Sigmoid colon (tissue), 7 donors: Measurements from ENCODE around the gene NAA35. TPM values are rescaled to one million over a fixed set of nuclear protein-coding genes. Genes with fewer than 3 reads are reported as not detected.

Experiments used
- DNase-seq: peaks from one replicate; pipeline ENCODE4 v3.0.0-alpha.2; 2019
- H3K27ac ChIP-seq, 4 donors: fragments of 200-600 bp; sonication (generic); one replicate each; pipeline ENCODE4 v1.5.1; 2016 to 2019; ENCODE audit warnings: mild to moderate bottlenecking in 1 of 4
- H3K27me3 ChIP-seq, 3 donors: fragments of 200-600 bp; sonication (generic); one replicate each; pipeline ENCODE4 v1.5.1; 2019; ENCODE audit warnings: mild to moderate bottlenecking in 1 of 3
- H3K36me3 ChIP-seq, 4 donors: fragments of 200-600 bp; sonication (generic); one replicate each; pipeline ENCODE4 v1.5.1; 2016 to 2019
- H3K4me1 ChIP-seq, 4 donors: fragments of 200-600 bp; sonication (generic); one replicate each; pipeline ENCODE4 v1.5.1; 2017 to 2019
- H3K4me3 ChIP-seq, 4 donors: fragments of 200-600 bp; sonication (generic); one replicate each; pipeline ENCODE4 v1.5.1; 2017 to 2019; ENCODE audit warnings: mild to moderate bottlenecking in 2 of 4, moderate library complexity in 1 of 4
- H3K9me3 ChIP-seq, 4 donors: fragments of 200-600 bp in 3 of 4; sonication (generic) in 3 of 4; one replicate each; pipeline versions ENCODE4 v1.5.1 to v1.6.1; 2013 to 2019
- EP300 ChIP-seq, 4 donors: sonication (generic); formaldehyde crosslinking; IDR thresholded peaks; one replicate each; pipeline ENCODE4 v1.6.1; 2017; ENCODE audit warnings: antibody characterized with exemption in 4 of 4
- POLR2A ChIP-seq, 2 donors: fragments of 450-650 bp; IDR thresholded peaks; one replicate each; pipeline ENCODE4 v1.6.1; 2016; ENCODE audit warnings: antibody characterized with exemption in 2 of 2, mild to moderate bottlenecking in 2 of 2, moderate library complexity in 2 of 2
- POLR2AphosphoS5 ChIP-seq, 4 donors: sonication (generic); formaldehyde crosslinking; IDR thresholded peaks; one replicate each; pipeline ENCODE4 v1.6.1; 2017; ENCODE audit warnings: antibody characterized with exemption in 4 of 4
- WGBS, 2 donors: extraction: QIAGEN DNeasy Blood & Tissue Kit; methylation state at CpG; one replicate each; pipeline ENCODE4 v1.1.7; 2013; 5-methylcytosine and 5-hydroxymethylcytosine counted together
- intact Hi-C: fragments of 100-400 bp; cut with DNase I; formaldehyde crosslinking; loops from one replicate; pipeline ENCODE4 v1.15.1; 2023
- polyA plus RNA-seq, 3 donors: library from polyadenylated mRNA; stranded (reverse); fragments of 200-250 nt; gene quantifications; one replicate each; pipeline ENCODE4 v1.2.3, GENCODE V29; 2013
- total RNA-seq, 4 donors: library from RNA; depleted of rRNA; stranded (reverse); fragments of >200 nt; gene quantifications; one replicate each; pipeline ENCODE4 v1.1.0, GENCODE V29; 2016
- TF ChIP-seq, protein P1 (sequence below), 4 experiments: fragments of 450-650 bp in 3 of 4; fragments of 200-600 bp in 1 of 4; IDR thresholded peaks; one replicate each; pipeline ENCODE4 v1.5.1; 2016 to 2019; ENCODE audit warnings: antibody characterized with exemption in 4 of 4, mild to moderate bottlenecking in 3 of 4, moderate library complexity in 2 of 4
- donor health status: healthy with polysubstance abuse.
- donor health status: Bipolar disorder and iron deficiency.
- donor health status: healthy.

NAA35 gene
- total and polyA plus RNA-seq, 7 donors: 13.2 to 31.6 (median 19.5) TPM

DNA sequence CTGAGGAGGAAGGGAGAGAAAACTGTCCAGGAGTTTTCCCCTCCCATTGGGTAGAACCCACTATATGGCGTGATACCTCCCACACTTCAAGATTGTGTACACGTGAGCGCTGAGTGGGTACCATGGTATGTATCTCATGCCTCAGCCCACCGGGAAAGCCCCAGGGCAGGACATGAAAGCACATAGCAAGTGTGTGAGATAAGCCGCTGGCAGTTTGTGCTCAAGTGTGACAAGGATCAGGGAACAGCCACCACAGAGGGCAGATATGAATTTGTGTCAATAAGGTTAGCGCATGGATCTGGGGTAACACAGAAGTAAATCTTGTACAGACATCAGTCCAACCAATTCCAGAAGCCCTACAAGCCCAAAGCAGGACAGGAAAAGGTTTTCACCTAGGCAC is 42.6 kb upstream of the NAA35 start:
- TF ChIP-seq EP300 (IDR thresholded peaks at IDR 0.05): no peak
- TF ChIP-seq POLR2A (IDR thresholded peaks at IDR 0.05): no peak
- no peak for TF ChIP-seq POLR2AphosphoS5 (IDR thresholded peaks at IDR 0.05)
- TF ChIP-seq, protein P1, sequence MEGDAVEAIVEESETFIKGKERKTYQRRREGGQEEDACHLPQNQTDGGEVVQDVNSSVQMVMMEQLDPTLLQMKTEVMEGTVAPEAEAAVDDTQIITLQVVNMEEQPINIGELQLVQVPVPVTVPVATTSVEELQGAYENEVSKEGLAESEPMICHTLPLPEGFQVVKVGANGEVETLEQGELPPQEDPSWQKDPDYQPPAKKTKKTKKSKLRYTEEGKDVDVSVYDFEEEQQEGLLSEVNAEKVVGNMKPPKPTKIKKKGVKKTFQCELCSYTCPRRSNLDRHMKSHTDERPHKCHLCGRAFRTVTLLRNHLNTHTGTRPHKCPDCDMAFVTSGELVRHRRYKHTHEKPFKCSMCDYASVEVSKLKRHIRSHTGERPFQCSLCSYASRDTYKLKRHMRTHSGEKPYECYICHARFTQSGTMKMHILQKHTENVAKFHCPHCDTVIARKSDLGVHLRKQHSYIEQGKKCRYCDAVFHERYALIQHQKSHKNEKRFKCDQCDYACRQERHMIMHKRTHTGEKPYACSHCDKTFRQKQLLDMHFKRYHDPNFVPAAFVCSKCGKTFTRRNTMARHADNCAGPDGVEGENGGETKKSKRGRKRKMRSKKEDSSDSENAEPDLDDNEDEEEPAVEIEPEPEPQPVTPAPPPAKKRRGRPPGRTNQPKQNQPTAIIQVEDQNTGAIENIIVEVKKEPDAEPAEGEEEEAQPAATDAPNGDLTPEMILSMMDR (IDR thresholded peaks at IDR 0.05): no peak
- Histone ChIP-seq H3K4me3 (no peak overlapping the region), H3K27me3 (no peaks in the 10 kb centered on the region), H3K27ac (no peak overlapping the region), H3K36me3 (no peaks in the 10 kb centered on the region), H3K4me1 (no peaks in the 10 kb centered on the region), H3K9me3 (no peaks in the 10 kb centered on the region)
- intact Hi-C loops: no loop called here
- DNase-seq: no peak
- 85 to 87% methylated on average over 6 of the region's 6 CpGs for WGBS, 2 donors

DNA sequence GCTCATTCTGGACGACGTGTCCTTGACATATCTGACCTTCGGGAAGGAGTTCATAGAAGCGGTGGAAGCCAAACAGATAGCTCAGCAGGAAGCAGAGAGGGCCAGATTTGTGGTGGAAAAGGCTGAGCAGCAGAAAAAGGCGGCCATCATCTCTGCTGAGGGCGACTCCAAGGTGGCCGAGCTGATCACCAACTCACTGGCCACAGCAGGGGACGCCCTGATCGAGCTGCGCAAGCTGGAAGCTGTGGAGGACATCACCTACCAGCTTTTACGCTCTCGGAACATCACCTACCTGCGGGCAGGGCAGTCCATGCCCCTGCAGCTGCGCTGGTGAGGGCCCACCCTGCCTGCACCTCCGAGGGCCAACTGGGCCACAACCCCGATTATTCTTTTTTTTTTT is 41.6 kb upstream of the NAA35 start:
- 94 to 96% methylated on average over 16 of the region's 16 CpGs for WGBS, 2 donors
- intact Hi-C loops: no loop called here

DNA sequence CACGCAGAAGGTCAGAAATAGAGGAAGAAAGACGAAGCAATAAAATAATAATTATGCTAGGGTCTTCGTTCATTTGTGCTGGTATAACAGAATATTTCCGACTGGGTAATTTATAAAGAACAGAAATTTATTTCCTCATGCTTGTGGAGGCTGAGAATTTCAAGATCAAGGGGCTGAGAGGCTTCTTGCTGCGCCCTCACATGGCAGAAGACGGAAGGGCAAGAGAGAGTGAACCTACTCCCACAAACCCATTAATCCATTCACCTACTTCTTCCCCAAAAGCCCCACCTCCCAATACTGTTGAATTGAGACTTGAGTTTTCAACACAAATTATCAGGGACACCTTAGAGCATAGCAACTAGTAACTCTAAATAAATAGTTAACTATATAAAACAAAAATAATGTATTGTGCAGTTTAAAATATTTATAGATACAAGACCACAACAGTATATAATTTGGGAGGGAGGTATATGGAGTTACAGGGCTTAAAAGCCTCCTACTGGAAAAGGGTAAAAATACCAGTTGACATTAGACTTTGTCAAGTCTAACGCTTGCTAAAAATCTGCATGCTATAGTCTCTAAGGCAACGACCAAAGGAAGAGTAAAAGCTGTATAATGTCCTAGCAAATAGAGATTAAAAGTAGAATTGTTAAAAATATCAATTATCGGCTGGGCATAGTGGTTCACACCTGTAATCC is 40.3 kb upstream of the NAA35 start:
- Histone ChIP-seq H3K4me3 (no peak overlapping the region), H3K27me3 (no peaks in the 10 kb centered on the region), H3K4me1 (no peaks in the 10 kb centered on the region), H3K36me3 (no peaks in the 10 kb centered on the region), H3K9me3 (no peaks in the 10 kb centered on the region), H3K27ac (no peak overlapping the region)
- no peak for DNase-seq
- TF ChIP-seq, protein P1 (IDR thresholded peaks at IDR 0.05): peak in 2 of 4 experiments; percentile 8 to 26
- TF ChIP-seq POLR2AphosphoS5 (IDR thresholded peaks at IDR 0.05): no peak
- intact Hi-C loops: no loop called here
- 59 to 60% methylated on average over 9 of the region's 9 CpGs for WGBS, 2 donors

More for the DNA sequence above, 41.6 kb upstream of the NAA35 start:
- Histone ChIP-seq H3K4me3 (no peak overlapping the region), H3K27ac (no peak overlapping the region), H3K9me3 (no peaks in the 10 kb centered on the region), H3K27me3 (no peaks in the 10 kb centered on the region), H3K4me1 (no peaks in the 10 kb centered on the region), H3K36me3 (no peaks in the 10 kb centered on the region)
- no peak for DNase-seq
- TF ChIP-seq POLR2A (IDR thresholded peaks at IDR 0.05): no peak
- TF ChIP-seq, protein P1 (IDR thresholded peaks at IDR 0.05): no peak
- no peak for TF ChIP-seq POLR2AphosphoS5 (IDR thresholded peaks at IDR 0.05)
- TF ChIP-seq EP300 (IDR thresholded peaks at IDR 0.05): no peak

DNA sequence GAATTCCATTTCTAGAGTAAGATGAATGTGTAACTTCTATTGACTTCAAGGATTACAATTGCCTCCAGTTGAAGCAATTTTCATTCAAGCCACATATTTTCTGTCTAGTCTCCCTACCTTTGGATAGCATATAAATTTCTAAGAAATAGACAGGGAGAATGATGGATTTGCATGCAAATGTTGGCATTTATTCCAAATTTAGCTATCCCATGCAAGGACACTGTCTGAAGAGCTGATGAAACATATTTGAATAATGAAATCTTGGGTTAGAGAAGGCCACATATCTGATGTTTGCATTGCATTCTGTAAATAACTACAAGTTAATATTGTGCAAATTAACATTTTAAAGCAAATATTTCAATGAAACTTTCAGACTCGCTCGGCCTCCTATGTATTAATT is 36.0 kb upstream of the NAA35 start:
- no peak overlapping the region for H3K4me3 ChIP-seq
- WGBS, 2 donors: 93 to 96% methylated on average over 2 of the region's 2 CpGs
- no peaks in the 10 kb centered on the region for H3K9me3 ChIP-seq
- no peak for TF ChIP-seq POLR2AphosphoS5 (IDR thresholded peaks at IDR 0.05)
- TF ChIP-seq, protein P1 (IDR thresholded peaks at IDR 0.05): no peak
- no peak for TF ChIP-seq POLR2A (IDR thresholded peaks at IDR 0.05)
- no peak for TF ChIP-seq EP300 (IDR thresholded peaks at IDR 0.05)
- H3K27ac ChIP-seq: no peak overlapping the region
- DNase-seq: no peak
- H3K27me3 ChIP-seq: no peaks in the 10 kb centered on the region
- no peaks in the 10 kb centered on the region for H3K36me3 ChIP-seq
- no peaks in the 10 kb centered on the region for H3K4me1 ChIP-seq
- intact Hi-C loops: no loop called here

DNA sequence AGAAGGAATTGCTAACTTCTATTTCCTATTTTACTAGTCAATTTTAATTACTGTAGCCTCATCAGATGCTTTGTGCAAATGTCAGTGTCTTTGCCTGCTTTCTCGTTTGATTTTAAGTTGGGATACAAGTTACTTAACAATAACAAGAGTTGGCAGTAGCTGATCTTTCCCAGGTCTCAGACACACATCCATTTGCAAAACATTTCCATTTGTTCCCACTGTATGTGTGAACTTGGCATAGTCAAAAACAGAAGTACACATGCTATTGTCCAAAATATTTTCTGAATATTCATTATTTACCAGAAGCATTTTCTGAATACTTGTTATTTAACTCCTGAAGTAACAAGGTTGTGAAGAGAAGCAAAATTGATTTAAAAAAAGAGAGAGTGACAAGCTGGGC is 35.0 kb upstream of the NAA35 start:
- Histone ChIP-seq H3K4me3 (no peak overlapping the region), H3K27me3 (no peaks in the 10 kb centered on the region), H3K27ac (no peak overlapping the region), H3K4me1 (no peaks in the 10 kb centered on the region), H3K36me3 (no peaks in the 10 kb centered on the region), H3K9me3 (no peaks in the 10 kb centered on the region)
- TF ChIP-seq POLR2A (IDR thresholded peaks at IDR 0.05) (no peak), POLR2AphosphoS5 (IDR thresholded peaks at IDR 0.05) (no peak), EP300 (IDR thresholded peaks at IDR 0.05) (no peak)
- TF ChIP-seq, protein P1 (IDR thresholded peaks at IDR 0.05): no peak
- DNase-seq: no peak
- WGBS, 2 donors: 58 to 72% methylated on average over 1 of the region's 1 CpG
- intact Hi-C loops: no loop called here
